GM12874 (cell line): ENCODE measurements around the gene ADD1.

Experiments
- CTCF ChIP-seq: IDR thresholded peaks from 2 replicates; pipeline ENCODE4 v1.5.1; 2011; ENCODE audit warnings: low read depth, mild to moderate bottlenecking, control low read depth, low read length, moderate library complexity; ENCODE audit not compliant: insufficient read depth

Gene ADD1

DNA sequence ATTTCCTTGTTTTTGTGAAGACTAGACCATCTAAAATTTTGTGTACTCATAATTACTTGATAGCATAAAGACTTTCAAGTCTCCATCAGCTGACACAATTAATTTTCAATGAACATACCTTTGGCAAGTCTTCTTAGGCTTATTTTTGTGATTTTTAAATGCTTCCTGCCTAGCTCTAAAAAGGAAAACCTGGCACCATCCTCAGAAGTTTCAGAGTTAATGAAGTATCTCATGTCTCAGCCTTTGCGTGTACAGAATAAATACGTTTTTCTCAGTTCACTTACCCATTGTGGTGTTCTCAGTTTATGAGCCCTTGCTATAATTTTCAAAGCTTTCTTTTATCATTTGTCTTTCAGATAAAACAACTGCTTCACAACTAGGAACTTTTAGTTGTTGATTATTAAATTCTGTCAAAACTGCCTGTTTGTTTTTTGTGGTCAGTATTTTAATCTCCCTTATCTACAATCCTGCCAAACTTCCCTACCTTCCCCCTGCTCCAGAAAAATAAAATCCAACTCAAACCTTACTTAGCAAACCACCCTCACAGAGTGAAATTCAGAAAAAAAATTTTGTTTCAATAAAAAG lies 21.6 kb downstream of the ADD1 start:
- no peak for TF ChIP-seq CTCF

- TF ChIP-seq CTCF: no peak
These were observed 22.7 kb downstream of the ADD1 start for GRCh38 chr4:2866160-2866861.

DNA sequence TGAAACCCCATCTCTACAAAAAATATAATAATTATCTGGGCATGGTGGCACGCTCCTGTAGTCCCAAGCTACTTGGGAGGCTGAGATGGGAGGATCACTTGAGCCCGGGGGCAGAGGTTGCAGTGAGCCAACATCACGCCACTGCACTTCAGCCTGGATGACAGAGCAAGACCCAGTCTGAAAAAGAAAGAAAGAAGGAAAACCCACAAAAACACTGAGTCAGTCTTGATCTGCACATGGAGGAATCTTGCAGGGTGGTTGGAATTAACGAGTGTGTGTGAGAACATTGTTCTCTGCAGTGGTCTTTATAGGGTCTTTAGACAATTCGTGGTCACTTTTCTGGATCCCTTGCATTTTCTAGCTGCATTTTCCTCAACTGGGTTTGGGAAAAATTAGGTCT lies 23.2 kb downstream of the ADD1 start:
- no peak for TF ChIP-seq CTCF

GRCh38 chr4:2867758-2868491 lies 24.3 kb downstream of the ADD1 start:
- no peak for TF ChIP-seq CTCF

DNA sequence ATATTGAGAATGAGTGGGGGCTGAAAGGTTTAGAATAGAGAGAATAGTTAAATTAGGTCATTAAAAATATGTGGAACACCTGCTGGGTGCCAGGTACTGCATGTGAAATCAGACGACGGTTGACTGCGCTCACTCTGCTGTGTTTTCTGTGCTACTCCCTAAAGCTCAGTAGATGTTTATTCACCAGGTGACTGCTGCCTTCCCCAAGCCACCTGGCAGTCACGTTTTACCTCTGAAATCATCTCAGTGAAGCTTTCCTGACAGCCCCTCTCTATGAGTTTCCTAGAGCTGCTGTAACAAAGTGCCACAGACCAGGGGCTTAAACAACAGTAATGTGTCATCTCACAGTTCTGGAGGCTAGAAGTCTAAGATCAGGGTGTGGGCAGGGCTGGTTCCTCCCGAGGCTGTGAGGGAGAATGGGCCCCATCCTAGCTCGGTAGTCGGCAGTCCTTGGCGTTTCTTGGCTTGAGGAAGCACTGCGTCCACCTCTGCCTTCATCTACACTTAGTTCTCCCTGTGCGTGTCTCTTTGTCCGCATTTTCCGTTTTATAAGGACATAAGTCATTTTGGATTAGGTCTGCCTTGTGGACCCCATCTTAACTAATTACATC lies 25.3 kb downstream of the ADD1 start:
- TF ChIP-seq CTCF: no peak

DNA sequence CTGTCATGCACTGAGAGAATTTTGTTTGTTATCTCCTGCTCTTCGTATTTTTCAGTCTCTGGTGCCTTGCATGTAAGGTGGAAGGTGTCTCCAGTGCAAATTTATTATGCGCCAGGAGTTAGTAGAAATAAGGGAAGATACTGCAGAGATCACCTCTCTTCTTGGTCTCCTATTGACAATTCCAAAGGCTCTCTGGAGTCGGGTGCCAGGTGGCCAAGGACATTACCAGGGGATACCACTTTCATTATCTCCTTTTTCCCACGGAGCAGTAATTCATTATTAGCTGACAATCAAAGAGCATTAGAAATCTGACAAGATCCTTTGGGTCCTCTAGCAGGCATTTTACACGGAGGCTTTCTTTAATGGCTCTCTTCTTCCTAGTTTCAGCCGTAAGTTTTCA lies 26.0 kb downstream of the ADD1 start:
- no peak for TF ChIP-seq CTCF

DNA sequence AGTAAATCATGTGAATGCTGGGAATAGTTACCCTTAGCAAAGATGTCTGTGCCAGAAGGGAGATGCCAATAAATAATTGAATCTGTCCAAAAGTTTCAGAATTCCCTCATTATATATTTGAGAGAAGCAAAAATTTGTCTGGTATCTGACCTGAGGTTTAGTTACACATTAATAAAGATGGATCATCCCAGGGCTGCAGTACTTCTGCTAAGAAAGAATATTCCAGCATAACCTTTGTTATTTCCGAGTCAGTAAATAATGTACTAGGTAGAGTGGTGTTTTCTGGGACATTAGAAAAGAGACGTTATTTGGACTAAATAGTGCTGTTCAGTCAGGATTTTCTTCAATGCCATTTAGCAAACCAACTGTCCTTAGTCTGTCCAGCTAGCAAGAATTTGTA lies 26.4 kb downstream of the ADD1 start:
- TF ChIP-seq CTCF: no peak
